Glutamatergic neuron (in vitro differentiated cells): Measurements from ENCODE around the gene RBFOX2. TPM values are rescaled to one million over a fixed set of nuclear protein-coding genes. Genes with fewer than 3 reads are reported as not detected.
A peak's percentile ranks its signal among the peaks of the same experiment; 100 is the strongest.

Source experiments
- DNase-seq: peaks from one replicate; pipeline ENCODE4 v3.0.0; 2022
- H3K27ac Mint-ChIP-seq: one replicate; pipeline ENCODE4 v1.8.0; 2020; ENCODE audit warnings: mild to moderate bottlenecking, mixed read lengths, inconsistent platforms; ENCODE audit not compliant: unreplicated experiment
- H3K27me3 Mint-ChIP-seq: one replicate; pipeline ENCODE4 v1.8.0; 2020; ENCODE audit warnings: mild to moderate bottlenecking, moderate library complexity, mixed read lengths, inconsistent platforms; ENCODE audit not compliant: unreplicated experiment
- H3K36me3 Mint-ChIP-seq: one replicate; pipeline ENCODE4 v1.8.0; 2020; ENCODE audit warnings: mild to moderate bottlenecking, mixed read lengths, inconsistent platforms; ENCODE audit not compliant: unreplicated experiment
- H3K4me1 Mint-ChIP-seq: one replicate; pipeline ENCODE4 v1.8.0; 2020; ENCODE audit warnings: mild to moderate bottlenecking, low read depth, mixed read lengths, inconsistent platforms; ENCODE audit not compliant: unreplicated experiment
- H3K4me3 Mint-ChIP-seq: one replicate; pipeline ENCODE4 v1.8.0; 2020; ENCODE audit warnings: mild to moderate bottlenecking, mixed read lengths, inconsistent platforms; ENCODE audit not compliant: unreplicated experiment
- H3K9me3 Mint-ChIP-seq: one replicate; pipeline ENCODE4 v1.8.0; 2020; ENCODE audit warnings: mild to moderate bottlenecking, moderate library complexity, mixed read lengths, inconsistent platforms; ENCODE audit not compliant: unreplicated experiment
- total RNA-seq: library from RNA; stranded (reverse); fragmentation: NEBNext Ultra II Directional; extraction: Animal tissue kit (Norgen Biotek cat#: 25700); gene quantifications from one replicate; pipeline ENCODE4 v1.2.1, GENCODE V29; 2021; ENCODE audit not compliant: unreplicated experiment
- TF ChIP-seq, protein P1 (sequence below): fragments of 200-600 bp; sonication (generic); IDR thresholded peaks from one replicate; pipeline ENCODE4 v1.5.0; 2021; ENCODE audit not compliant: partially characterized antibody, unreplicated experiment

RBFOX2 gene
- total RNA-seq, 1 donor from 2014 or later, result 380 TPM

GRCh38 chr22:35842954-35843353 lies 185.7 kb downstream of the RBFOX2 start:
- H3K9me3 Mint-ChIP-seq, result peaks cover 3% of the 10 kb centered on the region
- DNase-seq, result peak; percentile 48

DNA sequence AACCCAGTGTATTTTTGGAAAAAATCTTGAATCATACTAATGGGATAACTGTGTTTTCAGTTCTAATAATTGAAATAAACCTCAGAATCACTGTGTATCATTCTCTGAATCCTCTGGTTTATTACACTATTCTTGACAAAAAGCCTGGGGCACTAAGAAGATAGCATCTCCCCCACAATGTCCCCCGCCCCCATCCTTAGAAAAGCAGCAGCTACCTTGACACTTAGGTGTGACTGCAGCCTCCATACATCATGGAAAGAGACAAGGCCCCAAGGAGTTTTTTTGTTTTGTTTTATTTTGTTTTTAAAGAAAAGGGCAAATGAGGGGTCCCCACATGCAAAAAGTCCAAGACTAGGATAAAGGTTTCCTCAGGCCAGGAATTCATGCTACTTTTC lies 186.1 kb downstream of the RBFOX2 start:
- H3K27ac Mint-ChIP-seq, result no peak overlapping the region
- TF ChIP-seq, protein P1, sequence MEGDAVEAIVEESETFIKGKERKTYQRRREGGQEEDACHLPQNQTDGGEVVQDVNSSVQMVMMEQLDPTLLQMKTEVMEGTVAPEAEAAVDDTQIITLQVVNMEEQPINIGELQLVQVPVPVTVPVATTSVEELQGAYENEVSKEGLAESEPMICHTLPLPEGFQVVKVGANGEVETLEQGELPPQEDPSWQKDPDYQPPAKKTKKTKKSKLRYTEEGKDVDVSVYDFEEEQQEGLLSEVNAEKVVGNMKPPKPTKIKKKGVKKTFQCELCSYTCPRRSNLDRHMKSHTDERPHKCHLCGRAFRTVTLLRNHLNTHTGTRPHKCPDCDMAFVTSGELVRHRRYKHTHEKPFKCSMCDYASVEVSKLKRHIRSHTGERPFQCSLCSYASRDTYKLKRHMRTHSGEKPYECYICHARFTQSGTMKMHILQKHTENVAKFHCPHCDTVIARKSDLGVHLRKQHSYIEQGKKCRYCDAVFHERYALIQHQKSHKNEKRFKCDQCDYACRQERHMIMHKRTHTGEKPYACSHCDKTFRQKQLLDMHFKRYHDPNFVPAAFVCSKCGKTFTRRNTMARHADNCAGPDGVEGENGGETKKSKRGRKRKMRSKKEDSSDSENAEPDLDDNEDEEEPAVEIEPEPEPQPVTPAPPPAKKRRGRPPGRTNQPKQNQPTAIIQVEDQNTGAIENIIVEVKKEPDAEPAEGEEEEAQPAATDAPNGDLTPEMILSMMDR, result no peak
- no peak for DNase-seq
- H3K9me3 Mint-ChIP-seq, result peaks cover 3% of the 10 kb centered on the region
- no peak overlapping the region for H3K4me3 Mint-ChIP-seq
- H3K4me1 Mint-ChIP-seq, result peaks cover 5% of the 10 kb centered on the region
- H3K36me3 Mint-ChIP-seq, result no peaks in the 10 kb centered on the region
- H3K27me3 Mint-ChIP-seq, result peaks cover 9% of the 10 kb centered on the region

More at GRCh38 chr22:35842954-35843353, 185.7 kb downstream of the RBFOX2 start:
- H3K27ac Mint-ChIP-seq, result peak overlapping the region; percentile 6
- H3K4me3 Mint-ChIP-seq, result no peak overlapping the region
- H3K4me1 Mint-ChIP-seq, result peaks cover 5% of the 10 kb centered on the region
- H3K27me3 Mint-ChIP-seq, result peaks cover 8% of the 10 kb centered on the region
- no peaks in the 10 kb centered on the region for H3K36me3 Mint-ChIP-seq
- TF ChIP-seq, protein P1, result peak; percentile 37

GRCh38 chr22:35841907-35842518 lies 186.6 kb downstream of the RBFOX2 start:
- Mint-ChIP-seq H3K27me3 (peaks cover 13% of the 10 kb centered on the region), H3K9me3 (peaks cover 7% of the 10 kb centered on the region), H3K27ac (peak overlapping the region; percentile 45), H3K4me3 (no peak overlapping the region), H3K4me1 (peaks cover 8% of the 10 kb centered on the region), H3K36me3 (no peaks in the 10 kb centered on the region)
- TF ChIP-seq, protein P1, result no peak
- DNase-seq, result no peak

- H3K4me1 Mint-ChIP-seq, result peaks cover 8% of the 10 kb centered on the region
- peak overlapping the region; percentile 99 for H3K27ac Mint-ChIP-seq
- peaks cover 13% of the 10 kb centered on the region for H3K27me3 Mint-ChIP-seq
- TF ChIP-seq, protein P1, result no peak
- peak overlapping the region; percentile 99 for H3K4me3 Mint-ChIP-seq
- H3K9me3 Mint-ChIP-seq, result peaks cover 12% of the 10 kb centered on the region
- H3K36me3 Mint-ChIP-seq, result no peaks in the 10 kb centered on the region
- DNase-seq, result peak; percentile 90
These were observed 188.3 kb downstream of the RBFOX2 start for GRCh38 chr22:35840302-35840739.

DNA sequence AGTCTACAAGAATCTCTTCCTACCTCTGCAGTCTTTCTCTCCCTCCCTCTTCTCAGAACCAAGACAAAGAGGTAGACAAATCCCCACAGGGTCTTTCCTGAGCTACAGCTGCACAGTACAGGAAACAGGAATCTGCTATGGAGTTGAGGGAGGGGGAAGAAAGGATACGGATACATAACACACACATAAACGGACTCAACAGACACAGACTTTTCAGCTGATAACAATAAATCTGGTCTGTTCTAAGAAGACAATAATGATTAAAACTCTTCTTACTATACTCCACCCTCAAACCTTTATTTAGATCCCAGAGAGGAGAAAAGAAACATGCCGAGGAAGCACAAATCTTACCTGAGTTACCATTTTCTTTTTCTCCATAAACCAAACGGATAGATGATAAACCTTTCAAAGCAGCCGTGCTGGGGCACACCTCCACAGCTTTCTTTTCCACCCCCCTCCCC lies 188.8 kb downstream of the RBFOX2 start:
- Mint-ChIP-seq H3K27ac (peak overlapping the region; percentile 99), H3K9me3 (peaks cover 12% of the 10 kb centered on the region), H3K36me3 (no peaks in the 10 kb centered on the region), H3K27me3 (peaks cover 13% of the 10 kb centered on the region), H3K4me3 (peak overlapping the region; percentile 99), H3K4me1 (peaks cover 10% of the 10 kb centered on the region)
- TF ChIP-seq, protein P1, result no peak
- no peak for DNase-seq
